WTC11 (cell line): ENCODE measurements around the gene ROBO4. TPM values are rescaled to one million over a fixed set of nuclear protein-coding genes. Genes with fewer than 3 reads are reported as not detected.

Experiments used
- AFF4 ChIP-seq: sonication (generic); formaldehyde crosslinking; IDR thresholded peaks from 2 replicates; pipeline ENCODE4 v1.8.1; 2023; ENCODE audit warnings: mild to moderate bottlenecking, missing genetic modification reagents, borderline replicate concordance
- ARID4B ChIP-seq: sonication (generic); formaldehyde crosslinking; IDR thresholded peaks from 2 replicates; pipeline ENCODE4 v1.8.0; 2023; ENCODE audit warnings: missing genetic modification reagents, mild to moderate bottlenecking, borderline replicate concordance
- ATF1 ChIP-seq: sonication (generic); formaldehyde crosslinking; IDR thresholded peaks from 2 replicates; pipeline ENCODE4 v1.8.1; 2023; ENCODE audit warnings: mild to moderate bottlenecking, moderate library complexity, missing genetic modification reagents
- CDX4 ChIP-seq: fragments of 250-450 bp; sonication (Bioruptor Pico); IDR thresholded peaks from 2 replicates; pipeline ENCODE4 v1.9.0; 2021; ENCODE audit warnings: moderate library complexity, mild to moderate bottlenecking, inconsistent platforms, borderline replicate concordance
- EMX1 ChIP-seq: fragments of 250-450 bp; sonication (Bioruptor Pico); IDR thresholded peaks from 2 replicates; pipeline ENCODE4 v1.8.0; 2021; ENCODE audit warnings: mild to moderate bottlenecking
- ETV6 ChIP-seq: sonication (generic); formaldehyde crosslinking; IDR thresholded peaks from 2 replicates; pipeline ENCODE4 v1.8.1; 2022; ENCODE audit warnings: mild to moderate bottlenecking, missing genetic modification reagents
- GTF2I ChIP-seq: fragments of 250-450 bp; sonication (Bioruptor Pico); conservative IDR thresholded peaks from 2 replicates; pipeline ENCODE4 v1.4.0; 2021; ENCODE audit warnings: mild to moderate bottlenecking
- IRF1 ChIP-seq: sonication (generic); formaldehyde crosslinking; IDR thresholded peaks from 2 replicates; pipeline ENCODE4 v1.8.0; 2023; ENCODE audit warnings: missing genetic modification reagents
- JAZF1 ChIP-seq: fragments of 250-450 bp; sonication (Bioruptor Pico); IDR thresholded peaks from 2 replicates; pipeline ENCODE4 v1.9.0; 2021; ENCODE audit warnings: moderate library complexity, mild to moderate bottlenecking, inconsistent platforms
- JUN ChIP-seq: sonication (generic); formaldehyde crosslinking; IDR thresholded peaks from 2 replicates; pipeline ENCODE4 v1.8.0; 2023; ENCODE audit warnings: mild to moderate bottlenecking, missing genetic modification reagents
- PREB ChIP-seq: sonication (generic); formaldehyde crosslinking; IDR thresholded peaks from 2 replicates; pipeline ENCODE4 v1.8.1; 2022; ENCODE audit warnings: mild to moderate bottlenecking, missing genetic modification reagents, moderate library complexity, borderline replicate concordance
- PRRX2 ChIP-seq: fragments of 250-450 bp; sonication (Bioruptor Pico); IDR thresholded peaks from 2 replicates; pipeline ENCODE4 v1.8.0; 2021; ENCODE audit warnings: mild to moderate bottlenecking
- USF2 ChIP-seq: sonication (generic); formaldehyde crosslinking; IDR thresholded peaks from 2 replicates; pipeline ENCODE4 v1.8.1; 2023; ENCODE audit warnings: mild to moderate bottlenecking, missing genetic modification reagents, moderate library complexity
- ZNF138 ChIP-seq: sonication (generic); formaldehyde crosslinking; conservative IDR thresholded peaks from 2 replicates; pipeline ENCODE4 v1.8.1; 2022; ENCODE audit warnings: mild to moderate bottlenecking, moderate library complexity, missing genetic modification reagents
- ZNF219 ChIP-seq: sonication (generic); formaldehyde crosslinking; IDR thresholded peaks from 2 replicates; pipeline ENCODE4 v1.8.0; 2023; ENCODE audit warnings: missing genetic modification reagents, mild to moderate bottlenecking, borderline replicate concordance
- ZNF263 ChIP-seq: sonication (generic); formaldehyde crosslinking; IDR thresholded peaks from 2 replicates; pipeline ENCODE4 v1.8.1; 2022; ENCODE audit warnings: low read depth, mild to moderate bottlenecking, moderate library complexity, missing genetic modification reagents
- ZNF281 ChIP-seq: sonication (generic); formaldehyde crosslinking; IDR thresholded peaks from 2 replicates; pipeline ENCODE4 v1.8.0; 2023; ENCODE audit warnings: mild to moderate bottlenecking, missing genetic modification reagents
- ZNF512 ChIP-seq: sonication (generic); formaldehyde crosslinking; IDR thresholded peaks from 2 replicates; pipeline ENCODE4 v1.8.1; 2022; ENCODE audit warnings: missing genetic modification reagents, borderline replicate concordance
- ZSCAN18 ChIP-seq: fragments of 250-450 bp; sonication (Bioruptor Pico); IDR thresholded peaks from 2 replicates; pipeline ENCODE4 v2.1.2; 2022; ENCODE audit warnings: mild to moderate bottlenecking, moderate library complexity
- total RNA-seq: library from RNA; stranded (reverse); gene quantifications from 3 replicates; pipeline ENCODE4 v1.2.3, GENCODE V29; 2021

The ROBO4 gene
- total RNA-seq, 1 experiment from 2014 or later: 0.13 TPM

- TF ChIP-seq ARID4B (peak; percentile 98), ZNF281 (CRISPR knock-in tag) (peak; percentile 77), AFF4 (peak; percentile 72; the same call in 1 of the 2 replicates), CDX4 (CRISPR knock-in tag) (no peak), EMX1 (CRISPR knock-in tag) (no peak), PRRX2 (CRISPR knock-in tag) (no peak), JUN (peak; percentile 97), ZNF219 (CRISPR knock-in tag) (peak; percentile 97), USF2 (CRISPR knock-in tag) (0 out of 2 replicates have a peak, but pooled peaks have one; percentile 15), ZNF263 (peak; percentile 86; the same call in 1 of the 2 replicates), JAZF1 (no peak), IRF1 (CRISPR knock-in tag) (peak; percentile 95), ZSCAN18 (no peak), ETV6 (CRISPR knock-in tag) (peak; percentile 96), ZNF138 (peak; percentile 75), ZNF512 (0 out of 2 replicates have a peak, but pooled peaks have one; percentile 43), GTF2I (CRISPR knock-in tag) (no peak), ATF1 (CRISPR knock-in tag) (peak; percentile 90; the same call in 1 of the 2 replicates), PREB (CRISPR knock-in tag) (0 out of 2 replicates have a peak, but pooled peaks have one; percentile 23)
Observed at GRCh38 chr11:124920870-124921609, 23.4 kb upstream of the ROBO4 start (continued).
